ENCODE results near the gene C2CD4A. TPM values are rescaled to one million over a fixed set of nuclear protein-coding genes. Genes with fewer than 3 reads are reported as not detected.
A peak's percentile ranks its signal among the peaks of the same experiment; 100 is the strongest.
"Not testable (repeated sequence)": the region's sequence is repeated elsewhere in the genome, so short reads cannot be mapped to it uniquely, and the experiment has no call there.

The C2CD4A gene, protein sequence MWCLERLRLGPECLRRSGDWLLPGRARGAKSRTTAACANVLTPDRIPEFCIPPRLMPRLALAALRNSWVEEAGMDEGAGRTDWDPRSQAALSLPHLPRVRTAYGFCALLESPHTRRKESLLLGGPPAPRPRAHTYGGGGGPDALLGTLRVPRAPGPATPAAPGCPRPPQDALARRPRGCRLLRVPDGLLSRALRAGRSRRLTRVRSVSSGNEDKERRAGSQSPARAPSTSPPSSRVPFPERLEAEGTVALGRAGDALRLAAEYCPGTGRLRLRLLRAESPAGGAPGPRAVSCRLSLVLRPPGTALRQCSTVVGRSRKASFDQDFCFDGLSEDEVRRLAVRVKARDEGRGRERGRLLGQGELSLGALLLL
- not detected for total RNA-seq
- long read RNA-seq, result 0 reads

DNA sequence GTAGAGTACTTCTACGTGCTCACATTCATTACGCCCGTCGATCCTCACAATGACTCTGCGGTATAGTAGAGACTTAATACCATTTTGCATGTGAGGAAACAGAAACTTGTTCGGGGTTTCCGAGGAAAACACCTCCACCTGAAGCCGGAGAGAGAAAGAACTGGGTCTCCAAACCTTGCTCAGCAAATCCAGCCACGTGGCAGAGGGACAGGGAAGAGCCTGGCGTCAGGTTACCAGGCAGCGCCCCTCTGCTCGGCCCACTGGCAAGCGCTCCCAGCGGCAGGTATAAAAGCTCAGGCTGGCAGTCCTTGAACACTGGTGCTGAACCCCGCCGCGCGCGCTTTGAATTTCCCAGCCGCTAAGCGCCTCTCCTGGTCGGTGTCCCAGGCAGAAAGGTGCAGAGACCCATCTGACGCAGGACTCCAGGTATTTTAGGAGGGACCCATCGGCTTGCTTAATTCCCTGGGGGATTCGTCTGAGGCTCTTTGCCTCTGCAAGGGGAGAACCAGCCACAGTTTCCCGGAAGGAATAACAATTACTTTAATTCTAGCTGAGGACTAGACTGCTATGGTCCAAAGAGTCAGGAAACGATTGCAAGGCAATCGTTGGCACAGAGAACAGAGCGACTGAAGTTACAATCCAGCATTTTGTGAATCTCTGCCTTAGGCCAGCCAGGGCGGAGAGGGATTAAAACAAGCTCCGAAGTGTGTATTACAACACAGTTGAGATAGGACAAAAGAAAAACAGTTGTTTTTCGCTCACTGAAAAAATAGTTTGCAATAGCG lies at the start of gene C2CD4A:
C2CD4A (plus strand) TSS at position 315 of the 785 bp plus-strand sequence. CDS start 637 bp downstream, outside the sequence.
- ATAC-seq (peak; percentile 76 to 88), DNase-seq (peak; percentile 70)
- intact Hi-C loops (cut with DNase I), result loop anchor here in 1 of 2 donors (10.0 kb wide), 1 partner anchor 192 kb away; no protein-coding TSS in a partner anchor

DNA sequence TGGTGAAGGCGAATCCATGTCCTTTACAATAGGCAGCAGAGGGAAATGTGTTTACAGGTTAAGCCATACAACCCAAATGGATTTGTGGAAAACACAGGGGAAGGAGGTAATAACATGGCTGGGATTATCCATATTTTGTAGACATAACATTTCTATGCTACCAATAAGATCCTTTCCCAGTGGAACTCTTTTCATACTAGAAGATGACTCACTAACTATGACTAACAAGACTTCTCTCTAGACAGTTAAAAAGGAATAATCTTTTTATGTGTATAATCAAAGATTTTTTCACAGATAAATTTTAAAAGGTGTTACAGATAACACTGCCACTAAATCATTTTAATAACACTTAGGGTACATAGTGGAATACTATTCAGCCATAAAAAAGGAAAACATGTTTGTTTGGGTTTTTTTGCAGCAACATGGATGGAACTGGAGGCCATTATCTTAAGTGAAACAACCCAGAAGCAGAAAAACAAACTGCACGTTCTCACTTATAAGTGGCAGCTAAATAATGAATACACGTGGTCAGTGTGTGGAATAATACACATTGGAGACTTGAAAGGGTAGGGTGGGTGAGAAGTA lies 46.1 kb upstream of the C2CD4A start:
- no peak for DNase-seq
- no peak for ATAC-seq
- intact Hi-C loops (cut with DNase I), result no loop called here

DNA sequence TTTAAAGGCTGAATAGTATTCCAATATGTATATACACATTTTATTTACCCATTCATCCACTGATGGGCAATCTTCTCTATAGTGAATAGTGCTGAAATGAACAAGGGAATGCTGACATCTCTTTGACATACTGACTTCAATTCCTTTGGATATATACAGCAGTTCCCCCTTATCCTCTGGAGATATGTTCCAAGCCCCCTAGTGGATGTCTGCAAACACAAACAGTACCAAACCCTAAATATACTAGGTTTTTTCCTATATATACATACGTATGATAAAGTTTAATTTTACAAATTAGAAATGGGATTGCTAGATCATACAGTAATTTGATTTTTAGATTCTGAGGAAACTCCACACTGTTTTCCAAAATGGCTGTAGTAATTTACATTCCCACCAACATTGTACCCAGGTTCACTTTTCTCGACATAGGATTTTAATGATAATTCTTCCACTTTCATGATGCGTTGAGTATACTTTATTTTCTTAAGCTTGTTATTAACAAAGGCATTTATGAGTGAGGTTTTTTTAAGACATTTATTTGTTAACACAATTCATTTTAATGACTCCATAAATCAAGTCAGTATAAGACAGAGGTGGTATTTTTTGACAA lies 44.7 kb upstream of the C2CD4A start:
- intact Hi-C loops (cut with DNase I), result no loop called here
- DNase-seq (no peak), ATAC-seq (no peak)

DNA sequence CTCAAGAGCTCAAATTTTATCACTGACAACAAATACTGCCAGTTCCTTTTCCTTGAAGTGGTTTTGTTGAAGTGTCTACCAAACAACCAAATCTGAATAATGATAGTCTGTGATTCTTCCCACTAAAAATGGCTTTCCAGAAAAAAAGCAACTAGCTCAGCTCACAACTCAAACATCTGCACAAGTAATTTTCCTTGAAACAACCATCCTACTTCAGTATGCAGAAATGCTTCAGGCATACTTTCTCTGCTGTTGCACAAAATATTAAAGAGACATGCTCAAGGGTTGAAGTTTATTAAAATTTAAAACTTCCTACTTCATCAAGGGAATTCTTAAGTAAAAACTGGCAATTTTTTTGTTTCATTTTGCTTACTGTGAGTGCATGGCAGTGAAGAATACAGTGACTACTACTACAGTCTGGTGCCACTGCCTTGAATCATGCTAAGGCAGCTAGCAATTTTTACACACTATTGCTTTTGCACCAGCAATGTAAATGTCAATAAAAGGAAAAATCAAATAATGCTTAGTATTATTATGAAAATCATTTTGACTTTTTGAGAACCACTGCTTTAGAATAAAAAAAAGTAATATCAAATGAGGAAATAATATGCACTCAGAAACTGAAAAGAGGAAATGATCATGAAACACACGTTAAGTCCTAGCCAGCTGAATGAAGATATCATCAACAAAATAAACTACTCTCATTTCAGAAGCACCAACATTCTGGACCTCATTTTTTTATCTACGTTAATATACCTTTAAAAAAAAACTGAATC lies 40.1 kb upstream of the C2CD4A start:
- intact Hi-C loops (cut with DNase I), result no loop called here

DNA sequence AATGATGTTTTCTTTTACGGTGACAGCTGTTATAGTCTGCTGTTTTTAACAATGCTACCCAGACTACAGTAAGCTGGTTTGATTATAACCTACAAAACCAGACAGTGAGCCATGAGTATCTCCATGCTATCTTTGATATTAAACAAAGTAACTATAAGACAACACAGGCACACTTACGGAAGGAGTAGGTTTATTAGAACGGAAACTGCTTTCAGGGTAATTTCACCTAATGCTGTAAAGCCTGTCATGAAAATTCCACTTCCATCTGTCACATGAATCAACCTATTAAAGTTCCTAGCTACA lies 39.6 kb upstream of the C2CD4A start:
- DNase-seq, result no peak
- no peak for ATAC-seq
- intact Hi-C loops (cut with DNase I), result no loop called here

More for the DNA sequence above, 40.1 kb upstream of the C2CD4A start:
- ATAC-seq (no peak), DNase-seq (no peak)

DNA sequence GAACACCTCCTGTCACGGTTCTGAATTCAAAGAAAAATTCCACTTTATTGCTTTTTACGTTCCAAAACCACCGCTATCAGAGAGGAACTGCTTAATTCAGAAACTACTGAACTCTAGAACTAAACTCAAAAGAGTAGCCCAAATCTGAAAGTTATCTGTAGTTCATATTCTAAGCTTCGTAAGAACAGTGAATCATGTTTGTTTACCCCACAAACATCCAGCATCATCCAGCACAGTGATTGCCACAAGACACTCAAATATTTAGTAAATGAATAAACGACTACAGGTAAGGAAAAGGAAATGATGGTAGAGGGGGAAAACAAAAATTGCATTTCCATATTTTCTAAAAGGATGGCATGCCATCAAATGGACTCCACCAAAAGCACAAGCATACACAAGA lies 38.9 kb upstream of the C2CD4A start:
- DNase-seq, result no peak
- no peak for ATAC-seq
- intact Hi-C loops (cut with DNase I), result no loop called here

DNA sequence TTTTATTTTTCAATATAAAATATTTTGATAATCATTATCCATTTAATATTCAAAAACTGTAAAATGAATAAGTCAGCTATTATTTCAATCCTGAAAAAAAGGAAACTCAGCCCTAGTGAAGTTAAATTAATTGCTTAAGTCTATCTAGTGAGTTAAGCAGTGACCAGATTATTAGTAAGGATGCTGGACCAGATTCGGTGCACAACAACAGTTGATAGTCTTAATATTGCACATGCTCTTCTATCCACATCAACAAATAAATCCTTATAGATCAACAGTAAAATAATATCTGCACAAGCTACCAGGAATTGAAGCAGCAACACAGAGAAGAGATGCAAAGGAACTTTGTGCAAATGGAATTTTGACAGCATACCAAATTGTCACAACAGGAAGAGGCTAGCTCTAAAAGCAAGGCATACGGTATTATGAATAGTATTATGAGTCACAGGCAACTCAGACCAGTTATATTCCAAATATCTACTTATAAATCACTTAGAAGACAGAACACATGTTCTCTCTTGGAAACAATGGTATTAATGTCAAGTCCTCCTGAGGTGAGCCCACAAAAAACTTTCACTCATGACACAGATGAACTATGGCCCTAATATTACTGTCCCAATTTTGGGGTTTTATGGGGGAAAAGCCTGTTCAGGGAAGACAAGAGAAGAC lies 31.4 kb upstream of the C2CD4A start:
- intact Hi-C loops (cut with DNase I), result no loop called here
- DNase-seq, result no peak

DNA sequence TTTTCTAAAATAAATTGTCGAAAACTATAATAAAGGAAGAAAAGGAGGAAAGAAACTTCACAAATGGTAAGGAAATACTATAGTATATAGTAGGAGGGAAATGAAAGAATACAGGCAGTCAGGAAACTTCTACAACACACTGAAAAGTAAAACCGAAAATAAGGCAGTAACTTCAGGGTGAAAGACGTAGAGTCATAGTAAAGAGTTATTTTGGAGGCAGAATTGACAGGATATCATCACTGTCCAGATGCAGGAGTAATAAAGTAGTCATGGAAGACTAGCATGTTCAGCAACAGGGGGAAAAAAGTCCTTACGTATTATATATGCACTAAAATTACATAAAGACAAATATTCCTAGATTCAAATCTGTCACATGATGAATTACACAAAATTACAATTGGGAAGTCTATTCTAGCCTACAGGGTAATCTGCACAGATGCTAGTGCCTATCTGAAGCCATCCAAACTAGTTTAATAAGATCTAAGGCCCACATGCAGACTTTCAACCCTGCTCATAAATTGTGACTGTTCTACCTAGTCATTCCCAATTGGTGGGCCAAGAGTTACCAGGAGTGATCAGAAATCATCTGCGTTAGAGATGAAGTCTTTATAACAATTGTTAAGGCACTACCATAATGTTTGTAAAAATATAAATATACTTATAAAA lies 20.6 kb upstream of the C2CD4A start:
- no peak for DNase-seq
- ATAC-seq, result no peak
- intact Hi-C loops (cut with DNase I), result no loop called here

More for the DNA sequence above, 31.4 kb upstream of the C2CD4A start:
- no peak for ATAC-seq

DNA sequence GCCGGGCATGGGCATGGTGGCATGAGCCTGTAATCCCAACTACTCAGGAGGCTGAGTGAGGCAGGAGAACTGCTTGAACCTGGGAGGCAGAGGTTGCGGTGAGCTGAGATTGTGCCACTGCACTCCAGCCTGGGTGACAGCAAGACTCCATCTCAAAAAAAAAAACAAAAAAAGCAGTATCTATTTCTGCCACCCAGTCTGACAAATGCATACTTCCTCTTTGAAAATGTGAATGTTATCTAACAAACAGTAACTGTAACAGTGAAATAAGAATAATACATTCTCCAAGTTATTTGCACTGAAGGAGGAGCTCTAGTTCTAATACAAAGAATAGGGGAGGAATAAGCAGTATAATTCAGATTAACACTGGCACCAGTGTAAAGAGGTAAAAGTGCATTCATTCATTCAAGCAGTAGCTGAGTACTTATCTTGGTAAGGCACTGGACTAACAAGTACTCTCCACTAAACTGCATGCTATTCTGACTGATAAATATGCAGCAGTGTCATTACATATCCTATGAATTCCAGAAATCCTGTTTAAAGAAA lies 19.4 kb upstream of the C2CD4A start:
- no peak for ATAC-seq
- no peak for DNase-seq
- intact Hi-C loops (cut with DNase I), result no loop called here

DNA sequence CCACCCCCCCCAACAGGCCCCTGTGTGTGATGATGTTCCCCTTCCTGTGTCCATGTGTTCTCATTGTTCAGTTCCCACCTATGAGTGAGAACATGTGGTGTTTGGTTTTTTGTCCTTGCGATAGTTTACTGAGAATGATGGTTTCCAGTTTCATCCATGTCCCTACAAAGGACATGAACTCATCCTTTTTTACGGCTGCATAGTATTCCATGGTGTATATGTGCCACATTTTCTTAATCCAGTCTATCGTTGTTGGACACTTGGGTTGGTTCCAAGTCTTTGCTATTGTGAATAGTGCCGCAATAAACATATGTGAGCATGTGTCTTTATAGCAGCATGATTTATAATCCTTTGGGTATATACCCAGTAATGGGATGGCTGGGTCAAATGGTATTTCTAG lies 18.5 kb upstream of the C2CD4A start:
- intact Hi-C loops (cut with DNase I); ATAC-seq; DNase-seq: not testable (repeated sequence)

DNA sequence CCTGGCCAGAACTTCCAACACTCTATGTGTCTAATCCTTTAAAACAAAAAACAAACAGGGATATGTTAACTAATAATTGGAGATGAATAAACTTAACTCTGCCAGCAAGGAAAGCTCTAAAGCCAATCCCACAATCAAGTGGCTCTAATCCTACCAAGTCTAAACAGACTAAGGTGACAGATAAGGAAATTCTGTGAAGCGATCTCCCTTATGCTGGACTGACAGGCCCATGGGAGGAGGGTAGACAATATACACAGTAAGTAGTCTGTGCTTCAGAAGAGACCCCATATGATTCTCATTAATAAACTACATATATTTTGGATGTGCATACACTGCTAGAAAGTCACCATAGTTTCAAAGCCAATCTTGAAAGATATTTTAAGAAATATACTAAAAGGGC lies 16.7 kb upstream of the C2CD4A start:
- ATAC-seq (no peak), DNase-seq (no peak)
- intact Hi-C loops (cut with DNase I), result no loop called here

DNA sequence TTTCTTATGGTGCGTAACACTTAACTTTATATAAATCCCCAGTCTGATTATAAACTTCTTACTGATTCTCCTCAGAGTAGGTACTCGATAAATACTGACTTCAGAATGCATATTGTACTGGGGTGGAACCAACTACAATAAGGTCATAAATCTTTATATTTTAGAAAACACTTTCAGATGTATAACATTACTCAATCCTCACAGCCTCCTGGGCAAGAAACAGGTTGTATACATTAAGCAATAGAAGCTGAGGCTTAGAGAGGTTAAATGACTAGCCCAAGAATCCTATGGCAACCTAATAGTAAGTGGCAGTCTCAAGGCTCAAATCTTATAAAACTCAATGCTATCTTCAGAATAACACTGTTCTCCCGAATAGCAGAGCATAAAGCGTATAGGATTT lies 15.6 kb upstream of the C2CD4A start:
- intact Hi-C loops (cut with DNase I), result no loop called here
- ATAC-seq (no peak), DNase-seq (no peak)

DNA sequence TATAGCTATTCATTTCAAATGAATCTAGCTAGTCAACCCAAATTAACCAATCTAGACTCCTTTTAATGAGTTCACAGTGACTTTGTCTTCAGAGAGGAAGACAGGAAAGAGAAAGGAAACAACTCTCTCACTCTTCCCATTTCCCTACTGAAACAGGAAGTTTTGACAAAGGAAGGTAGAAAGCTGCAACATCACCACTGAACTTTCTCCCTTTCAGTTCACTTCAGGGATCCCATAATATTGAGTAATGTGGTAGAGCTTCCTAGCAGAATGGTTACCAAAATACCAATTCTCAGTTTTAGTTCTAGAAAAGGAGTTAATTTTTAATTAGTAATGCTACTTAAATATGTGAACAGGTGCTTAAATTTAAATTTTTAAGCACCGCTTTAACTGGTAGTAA lies 14.1 kb upstream of the C2CD4A start:
- no peak for ATAC-seq
- intact Hi-C loops (cut with DNase I), result no loop called here
- DNase-seq, result no peak

DNA sequence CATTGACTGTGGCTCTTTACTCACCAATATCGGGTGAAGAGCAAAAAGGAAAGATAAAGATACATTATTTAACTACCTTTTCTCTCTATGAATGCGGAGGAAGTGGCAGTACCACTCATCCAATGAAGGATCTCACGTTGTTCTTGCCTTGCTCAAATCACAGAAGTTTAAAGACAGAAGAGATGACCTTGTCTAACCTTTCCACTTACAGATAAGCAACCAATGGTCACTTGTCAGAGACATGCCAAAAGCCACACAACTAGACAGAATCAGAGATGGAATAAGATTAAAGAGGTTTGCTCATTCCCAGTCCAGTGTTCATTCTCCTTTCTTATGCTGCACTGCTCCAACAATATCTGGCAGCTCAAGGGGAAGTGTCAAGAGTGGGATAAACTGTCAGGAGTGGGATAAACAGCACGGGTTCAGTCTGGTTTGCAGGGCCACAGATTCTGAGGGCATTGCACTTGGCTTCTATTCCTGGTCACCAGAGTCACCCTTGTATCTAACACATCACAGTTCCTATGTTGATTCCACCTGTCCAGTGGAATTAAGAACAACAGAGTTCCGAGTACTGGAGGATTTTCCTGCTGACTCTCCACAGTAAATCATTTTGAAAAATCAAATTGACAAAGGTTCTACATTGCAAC lies 13.2 kb upstream of the C2CD4A start:
- peak in 1 of 2 donors; percentile 44 for ATAC-seq
- intact Hi-C loops (cut with DNase I), result no loop called here

DNA sequence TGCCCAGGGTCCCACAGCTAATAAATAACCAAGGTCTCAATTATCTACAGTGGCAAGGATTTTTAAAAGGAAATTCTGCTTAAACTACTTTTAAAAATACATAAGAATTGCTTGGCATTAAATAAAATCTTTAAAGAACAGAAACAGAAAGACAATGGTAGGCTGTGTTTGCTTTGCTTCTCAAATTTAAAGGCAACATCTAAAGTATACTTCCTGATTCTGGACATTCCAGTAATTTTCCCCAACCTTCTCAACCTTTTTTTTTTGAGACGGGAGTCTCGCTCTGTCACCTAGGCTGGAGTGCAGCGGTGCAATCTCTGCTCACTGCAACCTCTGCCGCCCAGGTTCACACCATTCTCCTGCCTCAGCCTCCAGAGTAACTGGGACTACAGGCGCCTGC lies 11.8 kb upstream of the C2CD4A start:
- DNase-seq (no peak), ATAC-seq (no peak)
- intact Hi-C loops (cut with DNase I), result no loop called here

More for the DNA sequence above, 13.2 kb upstream of the C2CD4A start:
- DNase-seq, result no peak

DNA sequence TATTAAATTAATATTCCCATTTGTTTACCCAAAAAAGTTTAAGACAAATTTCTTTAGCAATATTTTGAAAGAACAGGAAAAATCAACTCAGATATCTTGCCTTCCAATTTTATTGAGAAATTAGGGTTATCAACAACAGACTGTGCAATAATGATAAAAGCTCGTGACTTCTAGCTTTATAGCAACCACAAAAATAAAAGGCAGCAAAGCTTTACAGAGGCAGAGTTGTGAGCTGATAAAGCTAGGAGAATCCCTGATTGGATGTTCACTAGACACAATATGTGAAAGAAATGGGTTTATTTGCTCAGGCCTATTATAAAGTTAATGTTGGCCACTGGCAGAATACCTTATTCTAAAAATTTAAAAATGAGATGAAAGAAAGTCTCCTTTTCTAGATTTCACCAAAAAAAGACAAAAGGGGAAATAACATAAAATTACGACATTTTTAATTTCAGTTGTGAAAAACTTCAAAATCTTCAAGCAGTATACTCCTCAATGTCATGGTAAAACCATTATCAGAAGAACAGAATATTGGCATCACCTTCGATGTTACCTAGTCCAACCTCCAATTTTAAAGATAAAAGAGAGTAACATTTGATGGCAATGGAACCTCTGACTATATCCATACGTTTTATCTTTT lies 9.3 kb upstream of the C2CD4A start:
- ATAC-seq, result no peak
- DNase-seq, result no peak
- intact Hi-C loops (cut with DNase I), result no loop called here

All from left cardiac atrium (tissue), 4 donors.